Activated CD4-positive, CD25-positive, alpha-beta regulatory T cell treated with anti-CD3 and anti-CD28 coated beads, Interleukin-2, amount 50 U/mL, for 24 hours (primary cell): Measurements from ENCODE around the gene VCPKMT.

Experiments used
- ATAC-seq, 2 donors: fragments of 150-1000 bp; cut with Tn5 transposase; one replicate each; pipeline ENCODE4 v1.10.0; 2021; ENCODE audit warnings: mild to moderate bottlenecking in 1 of 2, moderate library complexity in 1 of 2

VCPKMT gene

DNA sequence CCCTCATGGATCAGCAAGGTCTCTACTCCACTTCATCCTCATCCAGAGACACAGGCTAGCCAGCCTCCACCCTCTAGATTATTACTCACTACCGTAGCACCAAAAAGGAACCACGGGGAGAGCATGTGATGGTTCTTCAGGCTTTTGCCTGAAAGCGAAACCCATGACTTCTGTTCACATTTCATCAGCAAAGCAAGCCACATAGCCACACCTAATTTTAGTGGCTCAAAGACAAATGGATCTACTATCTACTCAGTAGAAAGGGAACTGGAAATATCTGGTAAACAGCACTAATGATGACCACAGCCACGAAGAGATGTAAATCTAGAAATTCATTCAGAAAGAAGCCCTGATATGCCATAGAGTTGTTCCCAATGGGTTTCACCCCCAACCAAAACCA lies 51.4 kb downstream of the VCPKMT start:
- peak; percentile 73 to 80 for ATAC-seq

DNA sequence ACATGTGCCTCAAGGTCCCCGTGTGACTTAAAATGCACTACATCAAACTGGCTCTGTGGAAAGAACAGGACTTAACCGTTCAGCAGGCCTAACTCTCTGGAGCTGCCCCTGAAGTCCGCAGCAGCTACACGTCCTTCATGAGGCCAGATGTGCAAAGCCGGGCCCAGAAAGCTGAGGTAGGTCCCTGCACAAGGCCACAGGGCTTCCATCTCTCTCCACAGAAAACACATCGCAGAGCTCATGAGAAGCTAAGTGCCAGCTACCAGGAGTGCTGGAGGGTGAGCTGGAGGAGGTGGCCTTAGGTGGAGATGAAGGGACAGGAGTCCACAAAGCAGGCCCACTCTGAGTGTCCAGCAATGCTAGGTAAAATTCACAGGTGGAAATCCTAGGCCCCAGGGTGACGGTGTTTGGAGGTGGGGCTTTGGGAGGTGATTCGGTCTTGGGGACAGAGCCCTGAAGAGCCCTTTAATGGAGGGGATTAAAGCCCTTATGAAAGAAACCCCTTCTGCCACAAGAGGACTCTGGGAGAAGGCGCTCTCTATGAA lies 52.4 kb downstream of the VCPKMT start:
- ATAC-seq: no peak

DNA sequence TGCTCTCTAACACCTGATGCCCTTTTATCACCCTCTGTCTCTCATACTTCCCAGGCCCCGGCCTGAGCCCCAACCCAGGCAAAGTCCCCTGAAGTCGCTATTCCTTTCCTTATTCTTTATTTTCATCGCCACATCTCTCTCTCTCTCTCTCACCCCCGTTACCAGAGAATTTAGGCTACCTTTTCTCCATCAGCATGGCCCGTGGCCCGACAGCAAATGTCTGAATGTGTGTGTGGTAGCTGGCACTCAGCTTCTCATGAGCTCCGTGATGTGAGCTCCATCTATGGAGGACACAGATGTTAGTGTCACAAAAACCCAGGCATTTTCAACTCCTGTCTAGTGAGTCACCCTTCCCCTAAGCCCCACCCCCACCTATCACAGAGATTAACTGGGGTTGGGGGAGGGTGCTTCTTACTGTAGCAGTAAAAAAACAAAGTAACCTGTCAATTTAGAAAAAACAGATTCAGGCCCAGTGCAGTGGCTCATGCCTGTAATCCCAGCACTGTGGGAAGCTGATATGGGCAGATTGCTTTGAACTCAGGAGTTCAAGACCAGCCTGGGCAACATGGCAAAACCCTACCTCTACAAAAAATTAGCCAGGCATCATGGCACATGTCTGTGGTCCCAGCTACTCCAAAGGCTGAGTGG lies 53.8 kb downstream of the VCPKMT start:
- ATAC-seq: peak; percentile 75 to 76

DNA sequence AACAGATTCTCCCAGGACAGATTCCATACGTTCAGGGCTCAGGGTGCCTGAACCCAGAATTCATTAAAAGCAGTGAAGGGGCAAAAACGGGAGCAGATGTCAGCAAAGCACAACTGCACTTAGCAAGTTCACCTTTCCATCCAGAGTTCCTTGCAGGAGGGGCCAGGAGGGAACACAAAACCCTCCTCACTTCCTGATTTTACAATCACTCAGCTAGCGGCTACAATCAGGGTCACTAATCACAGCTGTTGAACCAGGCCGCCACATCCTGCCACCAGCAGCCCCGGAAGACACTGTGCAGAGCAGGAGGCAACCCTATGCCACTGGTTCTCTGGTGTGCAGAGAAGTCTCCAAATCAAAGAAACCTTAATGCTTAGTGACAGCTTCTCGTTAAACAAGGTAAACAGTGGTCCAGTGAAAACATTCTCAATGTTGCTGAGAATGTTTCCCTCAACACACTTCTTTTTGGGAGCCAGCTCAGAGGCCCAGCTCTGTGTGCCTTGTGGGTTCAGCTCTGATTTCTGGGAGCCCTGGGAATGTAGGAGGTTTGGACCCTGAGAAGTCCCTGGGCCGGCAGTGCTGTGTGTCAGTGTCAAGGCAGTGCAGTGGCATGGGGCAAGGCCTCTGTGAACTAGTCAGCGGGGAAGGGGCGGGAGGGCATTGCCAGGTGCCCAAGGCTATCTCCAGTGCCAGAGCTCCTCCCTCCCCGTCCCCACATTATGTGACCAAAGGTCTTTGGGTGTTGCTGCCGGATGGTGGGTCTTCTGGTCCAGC lies 54.5 kb downstream of the VCPKMT start:
- ATAC-seq: peak; percentile 46 to 54

DNA sequence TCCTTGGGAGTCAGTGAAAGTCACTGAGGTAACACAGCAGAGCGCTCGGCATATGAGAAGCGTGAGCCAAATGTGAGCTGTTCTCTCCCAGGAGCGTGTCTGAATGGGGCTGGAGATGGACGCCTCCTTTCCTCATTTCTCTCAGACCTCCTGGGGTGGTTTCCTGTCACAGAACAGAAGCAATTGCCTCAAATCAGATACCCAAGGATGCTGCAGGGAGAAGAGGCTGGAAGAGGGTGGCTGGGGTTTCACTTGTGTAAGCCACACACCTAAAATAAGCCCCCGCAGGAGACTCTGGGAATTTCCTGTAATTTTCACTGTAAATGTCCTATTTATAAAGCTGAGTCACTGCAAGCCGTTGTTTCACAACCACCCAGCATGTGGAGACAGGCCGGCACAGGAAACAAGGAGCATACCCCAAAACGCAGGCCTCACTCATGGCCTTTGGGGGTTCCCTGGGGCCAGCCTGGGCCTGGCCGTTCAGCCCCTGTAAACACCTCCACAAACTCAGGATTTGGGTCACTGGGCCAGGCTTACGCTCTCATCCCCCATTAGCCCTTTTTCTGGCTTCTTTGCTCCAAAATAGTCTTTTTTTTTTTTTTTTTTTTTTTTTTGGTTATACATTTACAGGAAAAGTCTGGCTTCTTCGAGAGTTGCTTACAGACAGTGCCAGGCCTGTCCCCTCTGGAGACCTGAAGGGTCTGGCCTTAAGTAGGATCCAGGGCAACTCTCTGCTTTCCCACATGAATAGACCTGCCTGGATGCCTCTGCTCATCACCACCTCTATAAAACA lies 55.3 kb downstream of the VCPKMT start:
- peak in 1 of 2 donors; percentile 7 for ATAC-seq

DNA sequence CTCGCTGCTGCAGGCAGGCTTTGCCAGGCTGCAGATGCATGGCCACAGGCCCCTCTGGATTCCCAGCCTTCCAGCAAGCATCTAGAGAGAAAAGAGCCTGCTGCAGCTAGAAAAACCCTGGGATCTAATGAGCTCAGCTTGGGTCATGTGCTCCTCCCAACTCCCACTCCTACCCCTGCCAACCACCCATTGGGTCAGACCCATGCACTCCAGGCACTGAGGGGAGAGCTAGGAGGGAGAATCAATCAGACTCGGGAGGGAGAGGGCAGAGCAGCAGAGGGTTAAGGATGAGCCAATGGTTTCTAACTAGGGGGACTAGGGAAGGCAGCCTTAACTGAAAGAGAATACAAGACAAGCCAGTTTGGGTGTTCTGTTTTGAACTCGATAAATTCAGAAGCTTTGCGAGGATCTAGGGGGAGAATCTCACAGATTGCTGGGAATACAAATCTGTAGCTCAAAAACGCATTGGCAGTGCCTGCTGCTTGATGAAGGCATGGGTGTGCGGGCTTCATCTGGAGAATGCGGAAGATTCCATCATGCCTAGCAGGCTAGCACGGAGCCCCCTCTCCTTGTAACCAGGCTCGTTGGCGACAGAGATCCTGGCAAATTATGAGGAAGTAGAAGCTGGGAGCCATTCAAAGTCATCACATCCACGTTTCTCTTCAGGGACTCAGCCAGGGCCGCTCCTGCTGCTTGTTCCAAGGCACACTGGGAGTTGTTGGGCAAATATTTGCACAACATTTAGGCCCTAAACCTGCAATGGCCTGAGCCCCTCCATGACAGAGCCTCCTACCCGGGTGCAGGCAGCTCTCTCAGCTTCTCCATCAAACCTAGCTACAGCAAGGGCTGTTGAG lies 56.4 kb downstream of the VCPKMT start:
- ATAC-seq: no peak
